SK-N-SH treated with all-trans-retinoic acid at 6 μM for 48 hours (cell line): ENCODE data around the gene CNTFR.

Experiments
- ARNTL ChIP-seq: fragments of 450-650 bp; formaldehyde crosslinking; IDR thresholded peaks from 2 replicates; pipeline ENCODE4 v1.5.0; 2020; ENCODE audit warnings: low read depth, mild to moderate bottlenecking, moderate library complexity, borderline replicate concordance
- BACH2 ChIP-seq: fragments of 250-450 bp; sonication (Bioruptor Pico); IDR thresholded peaks from 2 replicates; pipeline ENCODE4 v1.9.0; 2021; ENCODE audit warnings: mild to moderate bottlenecking, borderline replicate concordance
- GLIS3 ChIP-seq: fragments of 250-450 bp; sonication (Bioruptor Pico); IDR thresholded peaks from 2 replicates; pipeline ENCODE4 v1.5.0; 2020; ENCODE audit warnings: mild to moderate bottlenecking, moderate library complexity
- SNAI2 ChIP-seq: fragments of 250-450 bp; sonication (Bioruptor Pico); IDR thresholded peaks from 2 replicates; pipeline ENCODE4 v1.5.0; 2020; ENCODE audit warnings: mild to moderate bottlenecking, moderate library complexity
- ZFP30 ChIP-seq: fragments of 450-650 bp; formaldehyde crosslinking; IDR thresholded peaks from 2 replicates; pipeline ENCODE4 v1.5.0; 2022; ENCODE audit warnings: mild to moderate bottlenecking, moderate library complexity
- ZNF70 ChIP-seq: fragments of 450-650 bp; formaldehyde crosslinking; IDR thresholded peaks from 2 replicates; pipeline ENCODE4 v1.5.0; 2020; ENCODE audit warnings: mild to moderate bottlenecking, moderate library complexity
- TF ChIP-seq, protein P1 (sequence below): fragments of 250-450 bp; sonication (Bioruptor Pico); IDR thresholded peaks from 2 replicates; pipeline ENCODE4 v1.5.0; 2020; ENCODE audit warnings: mild to moderate bottlenecking, moderate library complexity
- TF ChIP-seq, protein P2 (sequence below): fragments of 250-450 bp; sonication (Bioruptor Pico); IDR thresholded peaks from 2 replicates; pipeline ENCODE4 v1.8.0; 2020; ENCODE audit warnings: mild to moderate bottlenecking, moderate library complexity, borderline replicate concordance

DNA sequence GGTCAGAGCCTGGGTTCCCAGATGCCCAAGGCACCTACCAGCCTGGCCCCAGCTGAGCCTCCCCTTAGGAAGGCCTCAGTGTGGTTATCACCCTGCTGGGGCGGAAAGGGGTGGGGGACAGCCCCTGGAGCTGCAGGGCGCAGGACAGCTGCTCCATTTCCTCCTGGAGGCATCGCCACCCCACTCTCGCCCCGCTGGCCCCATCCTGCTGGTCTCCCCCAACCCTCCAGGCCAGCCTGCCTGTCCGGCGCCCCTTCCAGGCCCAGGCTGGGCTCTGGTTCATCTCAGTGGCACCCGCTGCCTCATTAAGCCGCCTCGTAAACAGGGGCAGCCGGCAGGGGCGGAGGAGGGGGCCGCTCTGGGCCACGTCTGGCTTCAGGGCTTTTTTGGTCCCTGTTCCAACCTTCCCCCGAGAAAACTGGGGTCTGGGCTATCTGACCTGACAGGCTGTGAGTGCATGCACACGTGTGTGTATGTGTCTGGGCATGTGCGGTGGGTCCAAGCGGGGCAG, 36.0 kb downstream of the CNTFR start:
- TF ChIP-seq, protein P1, sequence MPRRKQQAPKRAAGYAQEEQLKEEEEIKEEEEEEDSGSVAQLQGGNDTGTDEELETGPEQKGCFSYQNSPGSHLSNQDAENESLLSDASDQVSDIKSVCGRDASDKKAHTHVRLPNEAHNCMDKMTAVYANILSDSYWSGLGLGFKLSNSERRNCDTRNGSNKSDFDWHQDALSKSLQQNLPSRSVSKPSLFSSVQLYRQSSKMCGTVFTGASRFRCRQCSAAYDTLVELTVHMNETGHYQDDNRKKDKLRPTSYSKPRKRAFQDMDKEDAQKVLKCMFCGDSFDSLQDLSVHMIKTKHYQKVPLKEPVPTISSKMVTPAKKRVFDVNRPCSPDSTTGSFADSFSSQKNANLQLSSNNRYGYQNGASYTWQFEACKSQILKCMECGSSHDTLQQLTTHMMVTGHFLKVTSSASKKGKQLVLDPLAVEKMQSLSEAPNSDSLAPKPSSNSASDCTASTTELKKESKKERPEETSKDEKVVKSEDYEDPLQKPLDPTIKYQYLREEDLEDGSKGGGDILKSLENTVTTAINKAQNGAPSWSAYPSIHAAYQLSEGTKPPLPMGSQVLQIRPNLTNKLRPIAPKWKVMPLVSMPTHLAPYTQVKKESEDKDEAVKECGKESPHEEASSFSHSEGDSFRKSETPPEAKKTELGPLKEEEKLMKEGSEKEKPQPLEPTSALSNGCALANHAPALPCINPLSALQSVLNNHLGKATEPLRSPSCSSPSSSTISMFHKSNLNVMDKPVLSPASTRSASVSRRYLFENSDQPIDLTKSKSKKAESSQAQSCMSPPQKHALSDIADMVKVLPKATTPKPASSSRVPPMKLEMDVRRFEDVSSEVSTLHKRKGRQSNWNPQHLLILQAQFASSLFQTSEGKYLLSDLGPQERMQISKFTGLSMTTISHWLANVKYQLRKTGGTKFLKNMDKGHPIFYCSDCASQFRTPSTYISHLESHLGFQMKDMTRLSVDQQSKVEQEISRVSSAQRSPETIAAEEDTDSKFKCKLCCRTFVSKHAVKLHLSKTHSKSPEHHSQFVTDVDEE (CRISPR knock-in tag) = no peak
- TF ChIP-seq ARNTL (CRISPR knock-in tag) (no peak), ZNF70 (CRISPR knock-in tag) (no peak), ZFP30 (no peak), BACH2 (CRISPR knock-in tag) (no peak), GLIS3 (no peak), SNAI2 (CRISPR knock-in tag) (no peak)
- TF ChIP-seq, protein P2, sequence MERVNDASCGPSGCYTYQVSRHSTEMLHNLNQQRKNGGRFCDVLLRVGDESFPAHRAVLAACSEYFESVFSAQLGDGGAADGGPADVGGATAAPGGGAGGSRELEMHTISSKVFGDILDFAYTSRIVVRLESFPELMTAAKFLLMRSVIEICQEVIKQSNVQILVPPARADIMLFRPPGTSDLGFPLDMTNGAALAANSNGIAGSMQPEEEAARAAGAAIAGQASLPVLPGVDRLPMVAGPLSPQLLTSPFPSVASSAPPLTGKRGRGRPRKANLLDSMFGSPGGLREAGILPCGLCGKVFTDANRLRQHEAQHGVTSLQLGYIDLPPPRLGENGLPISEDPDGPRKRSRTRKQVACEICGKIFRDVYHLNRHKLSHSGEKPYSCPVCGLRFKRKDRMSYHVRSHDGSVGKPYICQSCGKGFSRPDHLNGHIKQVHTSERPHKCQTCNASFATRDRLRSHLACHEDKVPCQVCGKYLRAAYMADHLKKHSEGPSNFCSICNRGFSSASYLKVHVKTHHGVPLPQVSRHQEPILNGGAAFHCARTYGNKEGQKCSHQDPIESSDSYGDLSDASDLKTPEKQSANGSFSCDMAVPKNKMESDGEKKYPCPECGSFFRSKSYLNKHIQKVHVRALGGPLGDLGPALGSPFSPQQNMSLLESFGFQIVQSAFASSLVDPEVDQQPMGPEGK = no peak
